ENCODE measurements around the gene MAPK8IP1. TPM values are rescaled to one million over a fixed set of nuclear protein-coding genes. Genes with fewer than 3 reads are reported as not detected.

MAPK8IP1 gene
- total RNA-seq, 1 donor from 2014 or later = 299 TPM

GRCh38 chr11:45933131-45933831, 47.8 kb downstream of the MAPK8IP1 start:
- Mint-ChIP-seq H3K4me3 (ENCODE audit: unreplicated experiment) (no peak overlapping the region), H3K4me1 (ENCODE audit: low read depth, unreplicated experiment) (peaks cover 5% of the 10 kb centered on the region), H3K27me3 (ENCODE audit: unreplicated experiment) (peaks cover 3% of the 10 kb centered on the region), H3K9me3 (ENCODE audit: unreplicated experiment) (peaks cover 5% of the 10 kb centered on the region), H3K36me3 (ENCODE audit: unreplicated experiment) (peaks cover 5% of the 10 kb centered on the region), H3K27ac (ENCODE audit: unreplicated experiment) (no peak overlapping the region)
- no peak for TF ChIP-seq CTCF (IDR thresholded peaks at IDR 0.05; ENCODE audit: partially characterized antibody, unreplicated experiment)
- DNase-seq = no peak

DNA sequence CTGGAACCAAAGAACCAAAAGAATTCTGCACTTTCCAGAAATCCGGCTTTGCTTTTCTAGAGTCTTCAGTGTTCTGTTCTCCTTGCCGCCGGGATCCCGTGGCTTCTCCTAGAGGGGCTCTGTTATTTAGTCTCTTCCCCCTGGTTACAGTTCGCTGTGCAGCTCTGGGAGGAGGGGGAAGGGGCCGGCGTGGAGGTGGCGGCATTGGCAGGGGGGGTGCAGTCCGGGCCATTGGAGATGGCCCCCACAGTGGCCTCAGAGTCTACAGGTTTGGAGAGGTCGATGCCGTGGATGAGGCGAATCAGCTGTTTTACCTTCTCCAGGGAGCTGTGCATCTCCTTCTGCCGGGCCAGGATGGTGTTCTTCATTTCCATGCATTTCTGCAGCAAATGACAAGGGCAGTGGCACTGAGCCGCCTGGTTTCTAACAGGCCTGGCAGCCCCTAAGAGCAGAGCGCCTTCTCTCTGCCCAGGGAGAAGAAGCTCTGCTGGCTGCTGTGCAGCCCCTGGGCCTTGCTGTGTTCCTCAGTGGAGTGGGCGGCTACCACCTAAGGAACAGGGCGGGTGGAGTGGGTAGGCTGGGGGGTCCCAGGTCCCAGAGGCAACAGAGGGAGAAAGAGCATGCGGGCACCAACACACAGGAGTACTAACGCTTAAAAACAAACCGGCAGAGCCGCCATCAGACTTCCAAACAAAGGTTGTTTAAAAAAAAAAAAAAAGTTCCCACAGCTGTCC, 48.6 kb downstream of the MAPK8IP1 start:
- Mint-ChIP-seq H3K4me3 (ENCODE audit: unreplicated experiment) (no peak overlapping the region), H3K9me3 (ENCODE audit: unreplicated experiment) (peaks cover 5% of the 10 kb centered on the region), H3K27me3 (ENCODE audit: unreplicated experiment) (peaks cover 3% of the 10 kb centered on the region), H3K4me1 (ENCODE audit: low read depth, unreplicated experiment) (peaks cover 8% of the 10 kb centered on the region), H3K36me3 (ENCODE audit: unreplicated experiment) (peaks cover 5% of the 10 kb centered on the region), H3K27ac (ENCODE audit: unreplicated experiment) (no peak overlapping the region)
- no peak for DNase-seq
- TF ChIP-seq CTCF (IDR thresholded peaks at IDR 0.05; ENCODE audit: partially characterized antibody, unreplicated experiment) = no peak

DNA sequence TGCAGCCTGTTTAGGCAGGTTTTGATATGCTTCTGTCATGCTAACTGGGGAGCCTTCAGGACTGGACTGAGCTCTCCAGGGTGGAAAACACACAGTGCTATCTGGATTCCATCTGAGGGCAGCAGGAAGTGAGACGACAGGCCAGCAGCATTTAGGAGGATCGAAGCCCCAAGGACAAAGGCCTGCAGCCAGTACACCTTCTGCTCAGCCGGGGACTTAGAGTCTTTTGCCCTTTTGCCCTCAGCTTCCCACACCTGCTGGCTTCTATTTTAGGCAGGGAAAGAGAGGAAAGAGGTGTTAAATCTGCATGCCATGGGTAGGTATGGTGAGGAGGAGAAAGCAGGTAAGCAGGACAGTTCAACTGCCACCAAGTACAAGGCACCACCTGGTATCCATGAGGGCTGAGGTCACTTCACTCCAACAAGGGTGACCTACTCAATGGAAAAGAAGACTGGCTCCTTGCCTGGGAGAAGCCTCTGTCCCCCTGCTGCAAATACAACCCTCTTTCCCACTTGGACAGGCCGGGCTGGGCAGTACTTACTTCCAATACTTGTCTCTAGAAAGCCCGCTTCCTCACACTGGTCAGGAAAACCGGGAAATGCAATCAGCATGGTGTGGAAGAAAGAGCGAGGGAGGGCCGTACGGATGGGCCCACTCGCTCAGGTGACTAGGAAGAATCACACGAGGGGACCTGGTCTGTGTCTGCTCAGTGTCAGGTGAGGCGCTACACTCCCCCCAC, 49.3 kb downstream of the MAPK8IP1 start:
- Mint-ChIP-seq H3K9me3 (ENCODE audit: unreplicated experiment) (peaks cover 3% of the 10 kb centered on the region), H3K27me3 (ENCODE audit: unreplicated experiment) (peaks cover 3% of the 10 kb centered on the region), H3K4me3 (ENCODE audit: unreplicated experiment) (no peak overlapping the region), H3K4me1 (ENCODE audit: low read depth, unreplicated experiment) (peaks cover 8% of the 10 kb centered on the region), H3K36me3 (ENCODE audit: unreplicated experiment) (peaks cover 5% of the 10 kb centered on the region), H3K27ac (ENCODE audit: unreplicated experiment) (no peak overlapping the region)
- no peak for TF ChIP-seq CTCF (IDR thresholded peaks at IDR 0.05; ENCODE audit: partially characterized antibody, unreplicated experiment)
- no peak for DNase-seq

GRCh38 chr11:45935349-45936064, 50.1 kb downstream of the MAPK8IP1 start:
- H3K27me3 Mint-ChIP-seq (ENCODE audit: unreplicated experiment) = peaks cover 3% of the 10 kb centered on the region
- peaks cover 4% of the 10 kb centered on the region for H3K4me1 Mint-ChIP-seq (ENCODE audit: low read depth, unreplicated experiment)
- no peak overlapping the region for H3K27ac Mint-ChIP-seq (ENCODE audit: unreplicated experiment)
- DNase-seq = no peak
- peaks cover 5% of the 10 kb centered on the region for H3K36me3 Mint-ChIP-seq (ENCODE audit: unreplicated experiment)
- no peak for TF ChIP-seq CTCF (IDR thresholded peaks at IDR 0.05; ENCODE audit: partially characterized antibody, unreplicated experiment)
- H3K9me3 Mint-ChIP-seq (ENCODE audit: unreplicated experiment) = peaks cover 3% of the 10 kb centered on the region
- H3K4me3 Mint-ChIP-seq (ENCODE audit: unreplicated experiment) = no peak overlapping the region

All from glutamatergic neuron (in vitro differentiated cells).